HepG2 (cell line): ENCODE data around the gene NOTCH3. TPM values are rescaled to one million over a fixed set of nuclear protein-coding genes. Genes with fewer than 3 reads are reported as not detected.

Experiments used
- ATAC-seq: fragments of 200-7000 bp; cut with Tn5 transposase; 3 replicates; pipeline ENCODE4 v1.9.1; 2020; ENCODE audit warnings: mild to moderate bottlenecking, moderate library complexity
- BruUV-seq: library from RNA; stranded (reverse); fragments of 400-500 nt; replicated peaks from 2 replicates; lab custom pipeline; 2021; lab: Mats Ljungman, UMichigan
- CTCF ChIA-PET: fragments of 300-600 bp; formaldehyde crosslinking; extraction: SDS; loops from one replicate; lab custom pipeline; 2021; ENCODE audit warnings: low total read pairs, inconsistent platforms, low intra/inter-chr PET ratio; lab: Yijun Ruan, JAX
- POLR2A ChIA-PET: fragments of 350-600 bp; sonication (Branson Sonifier 250); formaldehyde crosslinking; loops from one replicate; lab custom pipeline; 2020; ENCODE audit warnings: antibody characterized with exemption, inconsistent platforms; lab: Yijun Ruan, JAX
- DNase-seq: peaks from one replicate; pipeline ENCODE4 v3.0.0-alpha.2; 2015; ENCODE audit warnings: low spot score
- FAIRE-seq: peaks from 3 replicates; lab custom pipeline; 2011; peaks lifted over from hg19 to GRCh38; lab: Jason Lieb, UNC
- H2AFZ ChIP-seq: one replicate; pipeline ENCODE4 v1.6.1; 2011; ENCODE audit warnings: low read length, inconsistent platforms
- H3K27ac ChIP-seq: fragments of 300-600 bp; 3 replicates; pipeline ENCODE4 v1.8.0; 2011; ENCODE audit warnings: mixed run types, mild to moderate bottlenecking, mixed read lengths, low read length, inconsistent platforms; ENCODE audit not compliant: insufficient read depth; ENCODE audit errors: extremely low read length
- H3K27me3 ChIP-seq, 2 experiments: fragments of 200-600 bp in 1 of 2; 2 replicates in 1 of 2; 3 replicates in 1 of 2; pipeline versions ENCODE4 v1.6.0 to v1.8.0; 2011; ENCODE audit warnings: low read length in 2 of 2, mild to moderate bottlenecking in 2 of 2, moderate library complexity in 2 of 2, inconsistent platforms in 1 of 2; ENCODE audit not compliant: insufficient read depth in 2 of 2, control insufficient read depth in 1 of 2
- H3K36me3 ChIP-seq, 2 experiments: fragments of 200-600 bp in 1 of 2; replicated peaks in 1 of 2; 2 replicates in 1 of 2; 3 replicates in 1 of 2; pipeline versions ENCODE4 v1.5.1 to v1.8.0; 2011; ENCODE audit warnings: low read length in 2 of 2, inconsistent platforms in 1 of 2; ENCODE audit not compliant: insufficient read depth in 2 of 2, control insufficient read depth in 1 of 2
- H3K4me1 ChIP-seq: 2 replicates; pipeline ENCODE4 v1.5.1; 2012; ENCODE audit warnings: low read length, inconsistent platforms; ENCODE audit not compliant: insufficient read depth
- H3K4me2 ChIP-seq: 2 replicates; pipeline ENCODE4 v1.6.0; 2011; ENCODE audit warnings: low read depth, low read length, inconsistent platforms
- H3K4me3 ChIP-seq, 3 experiments: fragments of 200-600 bp in 1 of 3; sonication (generic), shearing (Covaris generic) in 1 of 3; replicated peaks in 1 of 3; 2 replicates each; pipeline ENCODE4 v1.5.1; 2011 to 2016; ENCODE audit warnings: low read length in 3 of 3, inconsistent platforms in 2 of 3, low read depth in 2 of 3, mild to moderate bottlenecking in 2 of 3, control low read depth in 1 of 3, mixed read lengths in 1 of 3; ENCODE audit not compliant: insufficient read depth in 1 of 3
- H3K79me2 ChIP-seq: one replicate; pipeline ENCODE4 v1.6.1; 2011; ENCODE audit warnings: low read length, inconsistent platforms; ENCODE audit not compliant: insufficient read depth
- H3K9ac ChIP-seq: 2 replicates; pipeline ENCODE4 v1.6.0; 2011; ENCODE audit warnings: mild to moderate bottlenecking, low read depth, low read length, inconsistent platforms; ENCODE audit not compliant: insufficient read depth
- H3K9me3 ChIP-seq: 2 replicates; pipeline ENCODE4 v1.5.1; 2012; ENCODE audit warnings: mild to moderate bottlenecking, low read length
- H4K20me1 ChIP-seq: 2 replicates; pipeline ENCODE4 v1.6.0; 2011; ENCODE audit warnings: inconsistent platforms, mild to moderate bottlenecking, low read length, moderate library complexity; ENCODE audit not compliant: insufficient read depth
- ATF3 ChIP-seq: sonication (generic); formaldehyde crosslinking; IDR thresholded peaks from 2 replicates; pipeline ENCODE4 v1.4.0; 2020; ENCODE audit warnings: missing genetic modification reagents
- BORCS8-MEF2B ChIP-seq: sonication (generic); formaldehyde crosslinking; IDR thresholded peaks from 2 replicates; pipeline ENCODE4 v1.8.0; 2022; ENCODE audit warnings: mild to moderate bottlenecking, missing genetic modification reagents
- CCAR2 ChIP-seq: fragments of 200-400 bp; formaldehyde crosslinking; optimal IDR thresholded peaks from 2 replicates; pipeline ENCODE3; 2018; ENCODE audit warnings: low read depth, mild to moderate bottlenecking, low read length, moderate library complexity
- ERF ChIP-seq: IDR thresholded peaks from 2 replicates; pipeline ENCODE4 v1.6.1; 2018; ENCODE audit warnings: missing biosample characterization, missing genetic modification reagents
- KAT2B ChIP-seq: fragments of 150-350 bp; IDR thresholded peaks from 2 replicates; pipeline ENCODE4 v1.6.1; 2014; ENCODE audit warnings: low read depth, low read length, borderline replicate concordance
- MLLT10 ChIP-seq: sonication (generic); formaldehyde crosslinking; IDR thresholded peaks from 2 replicates; pipeline ENCODE4 v1.4.0; 2020; ENCODE audit warnings: missing genetic modification reagents
- MTA1 ChIP-seq: sonication (generic); formaldehyde crosslinking; IDR thresholded peaks from 2 replicates; pipeline ENCODE4 v1.4.0; 2020; ENCODE audit warnings: missing genetic modification reagents, mild to moderate bottlenecking, borderline replicate concordance
- MTF1 ChIP-seq: sonication (generic); formaldehyde crosslinking; IDR thresholded peaks from 2 replicates; pipeline ENCODE4 v1.5.0; 2020; ENCODE audit warnings: missing genetic modification reagents
- PCBP2 ChIP-seq: fragments of 200-400 bp; formaldehyde crosslinking; optimal IDR thresholded peaks from 2 replicates; pipeline ENCODE3; 2018; ENCODE audit warnings: low read length, low read depth; ENCODE audit not compliant: poor library complexity, severe bottlenecking
- RBAK ChIP-seq: sonication (generic); formaldehyde crosslinking; IDR thresholded peaks from 2 replicates; pipeline ENCODE4 v1.5.1; 2020; ENCODE audit warnings: mild to moderate bottlenecking, missing genetic modification reagents
- ZNF317 ChIP-seq: sonication (generic); formaldehyde crosslinking; IDR thresholded peaks from 2 replicates; pipeline ENCODE4 v1.5.0; 2020; ENCODE audit warnings: mild to moderate bottlenecking, missing genetic modification reagents
- ZNF430 ChIP-seq: sonication (generic); formaldehyde crosslinking; IDR thresholded peaks from 2 replicates; pipeline ENCODE4 v1.9.0; 2021; ENCODE audit warnings: mild to moderate bottlenecking, missing genetic modification reagents
- ZNF770 ChIP-seq: sonication (generic); formaldehyde crosslinking; IDR thresholded peaks from 2 replicates; pipeline ENCODE4 v1.5.0; 2020; ENCODE audit warnings: mild to moderate bottlenecking, missing genetic modification reagents
- WGBS: methylation state at CpG from one replicate; pipeline ENCODE4 v1.1.6; 2017; ENCODE audit warnings: low lambda C conversion rate; 5-methylcytosine and 5-hydroxymethylcytosine counted together
- in situ Hi-C: cut with HindIII; loops from 2 replicates; pipeline ENCODE4 v1.10.0; 2017; ENCODE audit warnings: low pct_unique_long_range_greater_than_20kb; ENCODE audit not compliant: extremely low pct_ligation_motif_present
- intact Hi-C: fragments of 100-400 bp; cut with micrococcal nuclease; formaldehyde crosslinking; loops from one replicate; pipeline ENCODE4 v1.10.0; 2022; ENCODE audit not compliant: unreplicated experiment
- polyA plus RNA-seq, 8 experiments: library from polyadenylated mRNA; depleted of rRNA in 3 of 8; stranded (reverse) in 7 of 8; unstranded in 1 of 8; fragments of >200 nt; fragmentation: Illumina TruSeq in 4 of 8; extraction: Trizol in 4 of 8; gene quantifications; 2 replicates each; pipeline versions ENCODE4 v1.2.1 to v1.2.3, GENCODE V29; 2011 to 2016; ENCODE audit warnings: low read depth in 4 of 8, missing spikeins in 1 of 8, mixed read lengths in 1 of 8; ENCODE audit not compliant: insufficient read depth in 1 of 8
- total RNA-seq, 5 experiments: library from RNA; depleted of rRNA; stranded (reverse); fragments of >200 nt; fragmentation: Illumina TruSeq; extraction: Trizol; gene quantifications; 2 replicates each; pipeline ENCODE4 v1.2.3, GENCODE V29; 2016; ENCODE audit warnings: low read depth in 1 of 5

The NOTCH3 gene
- total and polyA plus RNA-seq, 2 of the 13 experiments (the other 11 are each of a cell fraction or from before 2014, with no cell fraction given): 0.09 to 0.28 TPM

DNA sequence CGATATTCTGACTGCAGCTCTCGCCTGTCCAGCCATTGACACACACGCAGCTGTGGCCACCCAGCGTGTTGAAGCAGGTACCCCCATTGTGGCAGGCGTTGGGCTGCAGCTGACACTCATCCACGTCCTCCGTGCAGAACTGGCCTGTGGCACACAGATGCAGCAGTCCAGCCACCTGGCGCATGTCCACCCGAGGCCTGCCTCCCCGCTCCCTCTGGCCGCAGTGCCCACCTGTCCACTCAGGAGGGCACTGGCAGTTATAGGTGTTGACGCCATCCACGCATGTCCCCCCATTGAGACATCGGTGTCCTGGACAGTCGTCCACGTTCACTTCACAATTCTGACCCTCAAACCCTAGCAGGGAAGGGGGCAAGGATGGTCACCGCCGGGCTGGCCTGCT lies 9.3 kb downstream of the NOTCH3 start:
- Histone ChIP-seq H3K27ac (no peak overlapping the region), H3K79me2 (no peaks in the 10 kb centered on the region), H3K4me1 (no peaks in the 10 kb centered on the region), H2AFZ (no peak overlapping the region), H3K4me3 (no peak overlapping the region), H3K36me3 (no peaks in the 10 kb centered on the region), H4K20me1 (no peaks in the 10 kb centered on the region), H3K9me3 (no peaks in the 10 kb centered on the region), H3K9ac (no peak overlapping the region), H3K4me2 (no peak overlapping the region), H3K27me3 (peaks cover 0 to 14% of the 10 kb centered on the region in 2 experiments; a peak in 3 of 5 replicates)
- 52% methylated on average over 11 of the region's 18 CpGs for WGBS
- in situ Hi-C loops (no loop called here), intact Hi-C loops (no loop called here)
- no peak for TF ChIP-seq BORCS8-MEF2B (CRISPR knock-in tag)
- TF ChIP-seq MLLT10: no peak
- no peak for TF ChIP-seq ZNF317 (CRISPR knock-in tag)
- no peak for TF ChIP-seq RBAK (CRISPR knock-in tag)
- no peak for TF ChIP-seq CCAR2
- no peak for TF ChIP-seq ERF (CRISPR knock-in tag)
- no peak for TF ChIP-seq KAT2B
- TF ChIP-seq PCBP2: no peak
- TF ChIP-seq MTA1 (CRISPR knock-in tag): no peak
- TF ChIP-seq ATF3 (CRISPR knock-in tag): no peak
- TF ChIP-seq ZNF770: no peak
- no peak for TF ChIP-seq MTF1 (CRISPR knock-in tag)
- no peak for TF ChIP-seq ZNF430 (CRISPR knock-in tag)
- no peak for FAIRE-seq
- BruUV-seq: no TSS peak
- ChIA-PET POLR2A (no interaction called here), CTCF (no interaction called here)
- ATAC-seq: no peak
- DNase-seq: no peak
